WTC11 (cell line): ENCODE data around the gene LCMT2.

Experiments
- NFYB ChIP-seq: sonication (generic); formaldehyde crosslinking; conservative IDR thresholded peaks from 2 replicates; pipeline ENCODE4 v1.8.0; 2022; ENCODE audit warnings: low read depth, missing genetic modification reagents
- NR3C1 ChIP-seq: sonication (generic); formaldehyde crosslinking; conservative IDR thresholded peaks from 2 replicates; pipeline ENCODE4 v1.8.1; 2023; ENCODE audit warnings: low read depth, mild to moderate bottlenecking, missing genetic modification reagents
- RELA ChIP-seq: sonication (generic); formaldehyde crosslinking; IDR thresholded peaks from 2 replicates; pipeline ENCODE4 v1.8.1; 2022; ENCODE audit warnings: missing genetic modification reagents, mild to moderate bottlenecking, borderline replicate concordance
- TEAD1 ChIP-seq: sonication (generic); formaldehyde crosslinking; IDR thresholded peaks from 2 replicates; pipeline ENCODE4 v1.8.0; 2022; ENCODE audit warnings: mild to moderate bottlenecking, missing genetic modification reagents
- TF ChIP-seq, protein P1 (sequence below): fragments of 200-600 bp; IDR thresholded peaks from 2 replicates; pipeline ENCODE4 v1.8.0; 2022; ENCODE audit warnings: antibody characterized with exemption
- TF ChIP-seq, protein P2 (sequence below): fragments of 250-450 bp; sonication (Bioruptor Pico); IDR thresholded peaks from 2 replicates; pipeline ENCODE4 v1.9.0; 2021; ENCODE audit warnings: mild to moderate bottlenecking
- TF ChIP-seq, protein P3 (sequence below): sonication (generic); formaldehyde crosslinking; IDR thresholded peaks from 2 replicates; pipeline ENCODE4 v1.8.0; 2022; ENCODE audit warnings: mild to moderate bottlenecking, missing genetic modification reagents
- TF ChIP-seq, protein P4 (sequence below): sonication (generic); formaldehyde crosslinking; IDR thresholded peaks from 2 replicates; pipeline ENCODE4 v1.8.1; 2022; ENCODE audit warnings: low read depth, missing genetic modification reagents, borderline replicate concordance

DNA sequence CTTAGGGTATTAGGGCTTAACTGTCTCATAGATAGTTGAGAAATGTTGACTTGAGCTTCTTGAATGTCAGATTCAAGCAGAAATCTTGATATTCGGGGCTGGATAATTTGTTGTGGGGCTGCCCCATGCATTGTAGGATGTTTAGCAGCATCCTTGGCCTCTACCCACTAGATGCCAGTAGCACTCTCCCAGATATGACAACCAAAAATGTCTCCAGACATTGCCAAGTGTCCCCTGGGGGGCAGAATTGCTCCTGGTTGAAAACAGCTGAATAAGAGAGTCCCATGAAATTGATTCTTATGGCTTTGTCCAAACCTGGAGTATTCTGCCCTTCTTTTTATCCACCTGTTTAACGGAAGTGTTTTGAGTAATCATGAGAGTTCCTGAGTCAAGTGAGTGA lies 15.9 kb upstream of the LCMT2 start:
- TF ChIP-seq, protein P1, sequence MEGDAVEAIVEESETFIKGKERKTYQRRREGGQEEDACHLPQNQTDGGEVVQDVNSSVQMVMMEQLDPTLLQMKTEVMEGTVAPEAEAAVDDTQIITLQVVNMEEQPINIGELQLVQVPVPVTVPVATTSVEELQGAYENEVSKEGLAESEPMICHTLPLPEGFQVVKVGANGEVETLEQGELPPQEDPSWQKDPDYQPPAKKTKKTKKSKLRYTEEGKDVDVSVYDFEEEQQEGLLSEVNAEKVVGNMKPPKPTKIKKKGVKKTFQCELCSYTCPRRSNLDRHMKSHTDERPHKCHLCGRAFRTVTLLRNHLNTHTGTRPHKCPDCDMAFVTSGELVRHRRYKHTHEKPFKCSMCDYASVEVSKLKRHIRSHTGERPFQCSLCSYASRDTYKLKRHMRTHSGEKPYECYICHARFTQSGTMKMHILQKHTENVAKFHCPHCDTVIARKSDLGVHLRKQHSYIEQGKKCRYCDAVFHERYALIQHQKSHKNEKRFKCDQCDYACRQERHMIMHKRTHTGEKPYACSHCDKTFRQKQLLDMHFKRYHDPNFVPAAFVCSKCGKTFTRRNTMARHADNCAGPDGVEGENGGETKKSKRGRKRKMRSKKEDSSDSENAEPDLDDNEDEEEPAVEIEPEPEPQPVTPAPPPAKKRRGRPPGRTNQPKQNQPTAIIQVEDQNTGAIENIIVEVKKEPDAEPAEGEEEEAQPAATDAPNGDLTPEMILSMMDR = no peak
- TF ChIP-seq RELA (CRISPR knock-in tag) (no peak), NR3C1 (CRISPR knock-in tag) (no peak), TEAD1 (CRISPR knock-in tag) (no peak), NFYB (CRISPR knock-in tag) (no peak)
- TF ChIP-seq, protein P2, sequence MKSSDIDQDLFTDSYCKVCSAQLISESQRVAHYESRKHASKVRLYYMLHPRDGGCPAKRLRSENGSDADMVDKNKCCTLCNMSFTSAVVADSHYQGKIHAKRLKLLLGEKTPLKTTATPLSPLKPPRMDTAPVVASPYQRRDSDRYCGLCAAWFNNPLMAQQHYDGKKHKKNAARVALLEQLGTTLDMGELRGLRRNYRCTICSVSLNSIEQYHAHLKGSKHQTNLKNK (CRISPR knock-in tag) = no peak
- TF ChIP-seq, protein P3, sequence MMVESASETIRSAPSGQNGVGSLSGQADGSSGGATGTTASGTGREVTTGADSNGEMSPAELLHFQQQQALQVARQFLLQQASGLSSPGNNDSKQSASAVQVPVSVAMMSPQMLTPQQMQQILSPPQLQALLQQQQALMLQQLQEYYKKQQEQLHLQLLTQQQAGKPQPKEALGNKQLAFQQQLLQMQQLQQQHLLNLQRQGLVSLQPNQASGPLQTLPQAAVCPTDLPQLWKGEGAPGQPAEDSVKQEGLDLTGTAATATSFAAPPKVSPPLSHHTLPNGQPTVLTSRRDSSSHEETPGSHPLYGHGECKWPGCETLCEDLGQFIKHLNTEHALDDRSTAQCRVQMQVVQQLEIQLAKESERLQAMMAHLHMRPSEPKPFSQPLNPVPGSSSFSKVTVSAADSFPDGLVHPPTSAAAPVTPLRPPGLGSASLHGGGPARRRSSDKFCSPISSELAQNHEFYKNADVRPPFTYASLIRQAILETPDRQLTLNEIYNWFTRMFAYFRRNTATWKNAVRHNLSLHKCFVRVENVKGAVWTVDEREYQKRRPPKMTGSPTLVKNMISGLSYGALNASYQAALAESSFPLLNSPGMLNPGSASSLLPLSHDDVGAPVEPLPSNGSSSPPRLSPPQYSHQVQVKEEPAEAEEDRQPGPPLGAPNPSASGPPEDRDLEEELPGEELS (CRISPR knock-in tag) = no peak
- TF ChIP-seq, protein P4, sequence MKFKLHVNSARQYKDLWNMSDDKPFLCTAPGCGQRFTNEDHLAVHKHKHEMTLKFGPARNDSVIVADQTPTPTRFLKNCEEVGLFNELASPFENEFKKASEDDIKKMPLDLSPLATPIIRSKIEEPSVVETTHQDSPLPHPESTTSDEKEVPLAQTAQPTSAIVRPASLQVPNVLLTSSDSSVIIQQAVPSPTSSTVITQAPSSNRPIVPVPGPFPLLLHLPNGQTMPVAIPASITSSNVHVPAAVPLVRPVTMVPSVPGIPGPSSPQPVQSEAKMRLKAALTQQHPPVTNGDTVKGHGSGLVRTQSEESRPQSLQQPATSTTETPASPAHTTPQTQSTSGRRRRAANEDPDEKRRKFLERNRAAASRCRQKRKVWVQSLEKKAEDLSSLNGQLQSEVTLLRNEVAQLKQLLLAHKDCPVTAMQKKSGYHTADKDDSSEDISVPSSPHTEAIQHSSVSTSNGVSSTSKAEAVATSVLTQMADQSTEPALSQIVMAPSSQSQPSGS (CRISPR knock-in tag) = no peak
